Measurements from ENCODE around the gene PARP15. TPM values are rescaled to one million over a fixed set of nuclear protein-coding genes. Genes with fewer than 3 reads are reported as not detected.
"Not testable (repeated sequence)": the region's sequence is repeated elsewhere in the genome, so short reads cannot be mapped to it uniquely, and the experiment has no call there.

The PARP15 gene
- polyA plus RNA-seq, 1 donor (not counting 4 experiments of a cell fraction or from before 2014, with no cell fraction given): 0.25 TPM

DNA sequence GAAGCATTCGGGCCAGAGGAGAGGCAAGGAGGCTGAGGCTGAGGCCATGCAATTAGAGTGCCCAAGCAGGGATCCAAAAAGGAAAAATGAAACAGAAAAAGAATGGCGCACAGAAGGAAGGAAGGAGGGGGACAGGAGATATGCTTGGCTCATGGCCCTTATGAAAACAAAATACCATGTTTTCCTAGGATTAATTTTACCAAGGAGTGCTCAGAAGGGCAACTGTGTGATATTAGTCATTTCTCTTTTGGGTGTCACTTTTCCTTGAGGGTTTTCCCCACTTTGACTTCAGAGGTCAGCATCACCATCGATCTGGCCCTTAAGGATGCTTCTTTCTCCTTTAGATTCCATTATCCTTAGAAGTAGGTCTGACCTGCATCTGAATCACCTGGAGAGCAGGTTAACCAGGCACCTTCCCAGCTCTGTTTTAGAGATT, 104.5 kb downstream of the PARP15 start:
- FAIRE-seq: no peak
- no peak for DNase-seq (ENCODE audit: low read depth, low spot score)
- H3K27ac ChIP-seq (ENCODE audit: control insufficient read depth, insufficient read depth, low read length): no peak overlapping the region
- H3K4me2 ChIP-seq (ENCODE audit: control insufficient read depth, extremely low read depth, insufficient read depth, low read depth, low read length): peak overlapping the region; percentile 94
- H3K4me1 ChIP-seq (ENCODE audit: control insufficient read depth, extremely low read depth, insufficient read depth, low read length): peaks cover 25% of the 10 kb centered on the region
- no peak overlapping the region for H3K9ac ChIP-seq (ENCODE audit: control insufficient read depth, extremely low read depth, insufficient read depth, low read length)
- H4K20me1 ChIP-seq (ENCODE audit: control insufficient read depth, extremely low read depth, insufficient read depth, low read length): no peaks in the 10 kb centered on the region
- dilution Hi-C loops (cut with MboI; ENCODE audit: extremely low pct_ligation_motif_present, low sequenced_read_pairs): no loop called here
- peak overlapping the region in 2 of 3 experiments; percentile 83 to 92 for H3K4me3 ChIP-seq (ENCODE audit: control insufficient read depth in 2 of 3, extremely low read depth in 1 of 3, insufficient read depth in 2 of 3, low read depth in 1 of 3, low read length in 3 of 3)
- peaks cover 16% of the 10 kb centered on the region for H3K79me2 ChIP-seq (ENCODE audit: control insufficient read depth, insufficient read depth, low read length)
- H2AFZ ChIP-seq (ENCODE audit: control insufficient read depth, low read length): no peak overlapping the region
- no peak for TF ChIP-seq EZH2 (IDR thresholded peaks at IDR 0.05; ENCODE audit: low read length)
- TF ChIP-seq, protein P1, sequence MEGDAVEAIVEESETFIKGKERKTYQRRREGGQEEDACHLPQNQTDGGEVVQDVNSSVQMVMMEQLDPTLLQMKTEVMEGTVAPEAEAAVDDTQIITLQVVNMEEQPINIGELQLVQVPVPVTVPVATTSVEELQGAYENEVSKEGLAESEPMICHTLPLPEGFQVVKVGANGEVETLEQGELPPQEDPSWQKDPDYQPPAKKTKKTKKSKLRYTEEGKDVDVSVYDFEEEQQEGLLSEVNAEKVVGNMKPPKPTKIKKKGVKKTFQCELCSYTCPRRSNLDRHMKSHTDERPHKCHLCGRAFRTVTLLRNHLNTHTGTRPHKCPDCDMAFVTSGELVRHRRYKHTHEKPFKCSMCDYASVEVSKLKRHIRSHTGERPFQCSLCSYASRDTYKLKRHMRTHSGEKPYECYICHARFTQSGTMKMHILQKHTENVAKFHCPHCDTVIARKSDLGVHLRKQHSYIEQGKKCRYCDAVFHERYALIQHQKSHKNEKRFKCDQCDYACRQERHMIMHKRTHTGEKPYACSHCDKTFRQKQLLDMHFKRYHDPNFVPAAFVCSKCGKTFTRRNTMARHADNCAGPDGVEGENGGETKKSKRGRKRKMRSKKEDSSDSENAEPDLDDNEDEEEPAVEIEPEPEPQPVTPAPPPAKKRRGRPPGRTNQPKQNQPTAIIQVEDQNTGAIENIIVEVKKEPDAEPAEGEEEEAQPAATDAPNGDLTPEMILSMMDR (optimal IDR thresholded peaks at IDR 0.05 in 1 of 3, IDR thresholded peaks at IDR 0.05 in 1 of 3, conservative IDR thresholded peaks at IDR 0.05 in 1 of 3; ENCODE audit: extremely low read depth in 1 of 3, insufficient read depth in 2 of 3, low read length in 3 of 3): no peak
- H3K27me3 ChIP-seq (ENCODE audit: control insufficient read depth, extremely low read depth, insufficient read depth, low read length): no peaks in the 10 kb centered on the region
- H3K9me3 ChIP-seq (ENCODE audit: control insufficient read depth, low read depth, low read length): no peaks in the 10 kb centered on the region
- H3K36me3 ChIP-seq (ENCODE audit: control insufficient read depth in 2 of 2, extremely low read depth in 1 of 2, insufficient read depth in 2 of 2, low read length in 2 of 2): no peaks in the 10 kb centered on the region
- H3K9me1 ChIP-seq (ENCODE audit: control insufficient read depth, extremely low read depth, insufficient read depth, low read length): no peaks in the 10 kb centered on the region

DNA sequence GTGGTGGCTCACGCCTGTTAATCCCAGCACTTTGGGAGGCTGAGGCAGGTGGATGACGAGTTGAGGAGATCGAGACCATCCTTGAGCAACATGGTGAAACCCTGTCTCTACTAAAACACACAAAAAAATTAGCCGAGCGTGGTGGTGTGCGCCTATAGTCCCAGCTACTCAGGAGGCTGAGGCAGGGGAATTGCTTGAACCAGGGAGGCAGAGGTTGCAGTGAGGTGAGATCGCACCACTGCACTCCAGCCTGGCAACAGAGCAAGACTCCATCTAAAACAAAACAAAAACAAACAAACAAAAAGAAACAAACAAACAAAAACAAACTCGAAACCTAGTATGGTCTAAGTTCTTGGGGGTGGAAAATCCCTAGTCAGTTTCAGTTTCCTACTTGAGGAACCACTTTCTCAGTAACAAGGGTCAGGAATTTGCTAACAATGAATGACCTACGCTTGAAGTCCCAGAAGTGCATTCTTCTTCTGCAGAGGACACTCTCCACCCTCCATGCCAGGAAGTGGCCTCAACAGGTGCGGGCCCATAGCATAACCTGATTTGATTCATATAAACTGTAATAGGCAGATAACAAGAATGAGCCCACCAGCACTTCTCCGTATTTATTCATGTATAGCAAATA, 105.4 kb downstream of the PARP15 start:
- H3K4me1 ChIP-seq (ENCODE audit: control insufficient read depth, extremely low read depth, insufficient read depth, low read length): peaks cover 25% of the 10 kb centered on the region
- FAIRE-seq; H3K4me3 ChIP-seq (ENCODE audit: control insufficient read depth in 2 of 3, extremely low read depth in 1 of 3, insufficient read depth in 2 of 3, low read depth in 1 of 3, low read length in 3 of 3); H3K36me3 ChIP-seq (ENCODE audit: control insufficient read depth in 2 of 2, extremely low read depth in 1 of 2, insufficient read depth in 2 of 2, low read length in 2 of 2); H3K9me1 ChIP-seq (ENCODE audit: control insufficient read depth, extremely low read depth, insufficient read depth, low read length); DNase-seq (ENCODE audit: low read depth, low spot score); H3K4me2 ChIP-seq (ENCODE audit: control insufficient read depth, extremely low read depth, insufficient read depth, low read depth, low read length); H3K27me3 ChIP-seq (ENCODE audit: control insufficient read depth, extremely low read depth, insufficient read depth, low read length); H2AFZ ChIP-seq (ENCODE audit: control insufficient read depth, low read length); H3K9ac ChIP-seq (ENCODE audit: control insufficient read depth, extremely low read depth, insufficient read depth, low read length); H3K9me3 ChIP-seq (ENCODE audit: control insufficient read depth, low read depth, low read length); dilution Hi-C loops (cut with MboI; ENCODE audit: extremely low pct_ligation_motif_present, low sequenced_read_pairs); H3K27ac ChIP-seq (ENCODE audit: control insufficient read depth, insufficient read depth, low read length); H4K20me1 ChIP-seq (ENCODE audit: control insufficient read depth, extremely low read depth, insufficient read depth, low read length): not testable (repeated sequence)
- peaks cover 16% of the 10 kb centered on the region for H3K79me2 ChIP-seq (ENCODE audit: control insufficient read depth, insufficient read depth, low read length)

DNA sequence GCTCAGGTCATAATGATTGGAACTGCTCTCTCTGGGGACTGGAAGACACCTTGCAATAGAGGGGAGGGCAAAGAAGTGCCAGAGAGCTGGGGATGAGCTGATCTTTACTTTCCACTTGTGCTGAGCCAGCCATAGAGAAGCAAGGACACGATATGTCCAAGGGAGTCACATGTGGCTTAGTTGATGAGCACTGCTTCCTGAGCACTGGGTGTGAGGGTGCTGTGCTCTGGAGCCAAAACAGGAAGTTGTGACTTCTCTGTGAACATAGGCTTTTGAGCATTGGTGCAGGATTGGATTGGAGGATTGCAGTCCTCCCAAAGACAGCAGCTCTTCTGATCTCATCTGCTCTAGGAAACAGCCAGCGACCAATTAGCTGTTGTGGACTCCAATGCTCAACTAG, 109.8 kb downstream of the PARP15 start:
- H3K9me3 ChIP-seq (ENCODE audit: control insufficient read depth, low read depth, low read length): no peaks in the 10 kb centered on the region
- H3K4me2 ChIP-seq (ENCODE audit: control insufficient read depth, extremely low read depth, insufficient read depth, low read depth, low read length): no peak overlapping the region
- no peak overlapping the region for H3K27ac ChIP-seq (ENCODE audit: control insufficient read depth, insufficient read depth, low read length)
- no peak overlapping the region for H2AFZ ChIP-seq (ENCODE audit: control insufficient read depth, low read length)
- dilution Hi-C loops (cut with MboI; ENCODE audit: extremely low pct_ligation_motif_present, low sequenced_read_pairs): no loop called here
- H3K4me3 ChIP-seq (ENCODE audit: control insufficient read depth in 2 of 3, extremely low read depth in 1 of 3, insufficient read depth in 2 of 3, low read depth in 1 of 3, low read length in 3 of 3): no peak overlapping the region
- H3K79me2 ChIP-seq (ENCODE audit: control insufficient read depth, insufficient read depth, low read length): peaks cover 4% of the 10 kb centered on the region
- no peak for DNase-seq (ENCODE audit: low read depth, low spot score)
- no peaks in the 10 kb centered on the region for H4K20me1 ChIP-seq (ENCODE audit: control insufficient read depth, extremely low read depth, insufficient read depth, low read length)
- no peaks in the 10 kb centered on the region for H3K9me1 ChIP-seq (ENCODE audit: control insufficient read depth, extremely low read depth, insufficient read depth, low read length)
- H3K9ac ChIP-seq (ENCODE audit: control insufficient read depth, extremely low read depth, insufficient read depth, low read length): no peak overlapping the region
- no peaks in the 10 kb centered on the region for H3K4me1 ChIP-seq (ENCODE audit: control insufficient read depth, extremely low read depth, insufficient read depth, low read length)
- FAIRE-seq: no peak
- peaks cover 0 to 2% of the 10 kb centered on the region in 2 experiments for H3K36me3 ChIP-seq (ENCODE audit: control insufficient read depth in 2 of 2, extremely low read depth in 1 of 2, insufficient read depth in 2 of 2, low read length in 2 of 2)
- TF ChIP-seq, protein P1 (optimal IDR thresholded peaks at IDR 0.05 in 1 of 3, IDR thresholded peaks at IDR 0.05 in 1 of 3, conservative IDR thresholded peaks at IDR 0.05 in 1 of 3; ENCODE audit: extremely low read depth in 1 of 3, insufficient read depth in 2 of 3, low read length in 3 of 3): no peak
- TF ChIP-seq EZH2 (IDR thresholded peaks at IDR 0.05; ENCODE audit: low read length): no peak
- H3K27me3 ChIP-seq (ENCODE audit: control insufficient read depth, extremely low read depth, insufficient read depth, low read length): no peaks in the 10 kb centered on the region

All from keratinocyte (primary cell).